A549 treated with AZD2906 at 1 μM for 4 hours (cell line): ENCODE measurements around the gene ZNF319. TPM values are rescaled to one million over a fixed set of nuclear protein-coding genes. Genes with fewer than 3 reads are reported as not detected.

Experiments used
- total RNA-seq: library from RNA; stranded (reverse); fragments of 200-300 nt; extraction: Qiagen RNA extraction; gene quantifications from 5 replicates; pipeline ENCODE4 v1.2.3, GENCODE V29; 2022

Gene ZNF319
- 10.6 to 14.6 TPM (median 13.7 TPM) in 5 replicates for total RNA-seq

DNA sequence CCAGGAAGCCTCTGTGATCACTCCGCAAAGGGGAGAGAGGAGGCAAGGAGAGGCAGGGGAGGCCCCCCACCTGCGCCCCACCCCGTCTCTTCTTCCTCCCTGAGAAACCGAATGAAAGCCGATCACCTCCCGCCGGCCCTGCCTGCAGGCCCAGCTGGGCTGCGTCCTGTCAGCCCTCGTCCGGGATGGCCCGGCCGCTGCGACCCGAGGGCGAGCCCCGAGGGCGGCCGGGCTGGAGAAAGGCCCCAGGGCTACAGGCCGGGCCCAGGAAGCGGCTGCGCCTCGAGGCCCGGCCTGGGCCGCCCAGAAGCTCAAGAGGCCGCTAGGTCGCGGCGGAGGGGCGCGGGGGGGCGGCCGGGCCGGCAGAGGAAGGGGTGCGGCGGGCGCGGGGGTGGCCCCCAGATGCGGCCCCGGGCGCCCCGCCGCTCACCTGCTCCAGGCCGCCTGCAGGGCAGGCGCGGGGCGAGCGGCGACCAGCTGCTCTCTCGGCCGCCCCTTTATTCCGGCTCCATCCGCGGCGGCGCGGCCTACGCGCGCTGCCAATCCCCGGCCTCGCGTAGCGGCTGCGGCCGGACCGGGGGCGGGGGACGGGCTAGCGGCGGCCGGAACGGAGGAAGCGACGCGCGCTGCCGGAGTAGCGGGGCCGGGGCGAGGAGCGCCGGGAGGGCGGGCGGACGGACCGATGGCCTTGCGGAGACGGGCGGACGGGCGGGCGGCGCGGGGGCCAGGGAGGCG is at the start of gene ZNF319:
ZNF319 (minus strand) TSS at position 702 of the 735 bp plus-strand sequence. CDS start 2,407 bp downstream, outside the sequence.

GRCh38 chr16:58025351-58026138 is 25.1 kb upstream of the ZNF319 start, which contains the start of gene MMP15:
Gene MMP15 (plus strand): TSS chr16:58025754. CDS start chr16:58026351, 597 bp downstream.

GRCh38 chr16:58000706-58001676 is 519 bp upstream of the ZNF319 start, which contains the start of gene USB1:
Gene USB1 (plus strand): TSS chr16:58001407. CDS start chr16:58001484, 77 bp downstream.

DNA sequence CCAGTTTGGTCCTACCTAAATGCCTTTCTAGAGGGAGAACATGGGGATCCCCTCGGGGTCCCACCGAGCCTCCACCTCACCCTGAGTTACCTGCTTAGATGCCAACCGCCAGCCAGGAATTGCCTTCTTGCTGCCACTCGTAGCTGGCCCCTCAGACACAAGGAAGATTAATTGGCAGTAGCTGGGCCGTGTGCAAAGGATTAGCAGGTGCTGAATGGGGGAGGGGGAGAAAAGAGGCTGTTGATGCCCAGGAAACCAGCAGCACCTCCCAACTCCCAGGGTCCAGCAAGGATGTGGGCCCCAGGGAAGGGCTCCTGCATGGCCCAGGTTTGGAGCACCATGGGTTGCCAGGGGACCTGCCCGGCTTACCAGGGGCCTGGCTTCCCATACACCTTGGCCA is 29.5 kb downstream of the ZNF319 start, which contains the start of gene CNGB1:
CNGB1 (minus strand) TSS at position 159 of the 400 bp plus-strand sequence. CDS start 3,842 bp downstream, outside the sequence.

Other genes starting within 250 kb of the ZNF319 start
- 111 to 139 TPM (median 132 TPM) in 5 replicates for gene KIFC3, start 198.2 kb downstream of the ZNF319 start, total RNA-seq
- gene CNGB1, start 29.5 kb downstream of the ZNF319 start, total RNA-seq: 0.06 to 0.20 TPM (median 0.10 TPM) in 5 replicates
- 71.4 to 86.5 TPM (median 77.8 TPM) in 5 replicates for gene USB1, start 735 bp upstream of the ZNF319 start, total RNA-seq
- gene MMP15, start 25.1 kb upstream of the ZNF319 start, total RNA-seq: 45.8 to 63.1 TPM (median 61.8 TPM) in 5 replicates
- gene CFAP20, start 128.7 kb upstream of the ZNF319 start, total RNA-seq: 49.5 to 56.7 TPM (median 52.4 TPM) in 5 replicates
- 49.2 to 65.9 TPM (median 51.6 TPM) in 5 replicates for gene CSNK2A2, start 197.4 kb upstream of the ZNF319 start, total RNA-seq